GM18858 (cell line): Measurements from ENCODE around the gene OR52H1.
"Not testable (repeated sequence)": the region's sequence is repeated elsewhere in the genome, so short reads cannot be mapped to it uniquely, and the experiment has no call there.

ENCODE experiments used
- ATAC-seq: cut with Tn5 transposase; IDR thresholded peaks from one replicate; pipeline ENCODE4 v1.9.1; 2021; ENCODE audit not compliant: unreplicated experiment

Gene OR52H1

GRCh38 chr11:5548440-5548839 is at the start of gene OR52H1:
OR52H1 (minus strand) TSS chr11:5548540; CDS start chr11:5545505, 3,035 bp downstream.
- no peak for ATAC-seq

GRCh38 chr11:5597953-5598352 is 49.6 kb upstream of the OR52H1 start:
- no peak for ATAC-seq

GRCh38 chr11:5596607-5597201 is 48.4 kb upstream of the OR52H1 start, which contains the start of gene TRIM6:
TRIM6 (plus strand) TSS chr11:5596637; CDS start chr11:5596898, 261 bp downstream.
- peak; percentile 33 for ATAC-seq

- no peak for ATAC-seq
Measured at GRCh38 chr11:5593146-5593545, 44.8 kb upstream of the OR52H1 start.

GRCh38 chr11:5592615-5593014 is 44.3 kb upstream of the OR52H1 start:
- no peak for ATAC-seq

GRCh38 chr11:5591613-5592012 is 43.3 kb upstream of the OR52H1 start:
- no peak for ATAC-seq

GRCh38 chr11:5589906-5590305 is 41.6 kb upstream of the OR52H1 start:
- not testable (repeated sequence) for ATAC-seq

GRCh38 chr11:5584458-5584857 is 36.1 kb upstream of the OR52H1 start:
- not testable (repeated sequence) for ATAC-seq

GRCh38 chr11:5581014-5581413 is 32.7 kb upstream of the OR52H1 start:
- ATAC-seq, result no peak

- ATAC-seq, result no peak
Measured at GRCh38 chr11:5580577-5580976, 32.2 kb upstream of the OR52H1 start, which contains the start of gene OR52B6. OR52B6 (plus strand) TSS chr11:5580877; CDS start chr11:5580877, 0 bp downstream.

- ATAC-seq, result no peak
Measured at GRCh38 chr11:5577101-5577500, 28.8 kb upstream of the OR52H1 start.

GRCh38 chr11:5575152-5575551 is 26.8 kb upstream of the OR52H1 start:
- ATAC-seq, result no peak

- ATAC-seq, result no peak
Measured at GRCh38 chr11:5574654-5575053, 26.3 kb upstream of the OR52H1 start.

GRCh38 chr11:5564259-5565019 is 16.1 kb upstream of the OR52H1 start:
- no peak for ATAC-seq

- no peak for ATAC-seq
Measured at GRCh38 chr11:5557751-5558150, 9.4 kb upstream of the OR52H1 start.

- ATAC-seq, result no peak
Measured at GRCh38 chr11:5556596-5557188, 8.4 kb upstream of the OR52H1 start.

- ATAC-seq, result no peak
Measured at GRCh38 chr11:5553343-5553742, 5.0 kb upstream of the OR52H1 start.

- ATAC-seq, result peak; percentile 63
Measured at GRCh38 chr11:5550440-5551095, 2.2 kb upstream of the OR52H1 start.

- no peak for ATAC-seq
Measured at GRCh38 chr11:5547982-5548381, 358 bp downstream of the OR52H1 start.

- ATAC-seq, result no peak
Measured at GRCh38 chr11:5546457-5546856, 1.9 kb downstream of the OR52H1 start.

- no peak for ATAC-seq
Measured at GRCh38 chr11:5541427-5541826, 6.9 kb downstream of the OR52H1 start.
